Measurements from ENCODE around the gene TMEM17.

The TMEM17 gene

DNA sequence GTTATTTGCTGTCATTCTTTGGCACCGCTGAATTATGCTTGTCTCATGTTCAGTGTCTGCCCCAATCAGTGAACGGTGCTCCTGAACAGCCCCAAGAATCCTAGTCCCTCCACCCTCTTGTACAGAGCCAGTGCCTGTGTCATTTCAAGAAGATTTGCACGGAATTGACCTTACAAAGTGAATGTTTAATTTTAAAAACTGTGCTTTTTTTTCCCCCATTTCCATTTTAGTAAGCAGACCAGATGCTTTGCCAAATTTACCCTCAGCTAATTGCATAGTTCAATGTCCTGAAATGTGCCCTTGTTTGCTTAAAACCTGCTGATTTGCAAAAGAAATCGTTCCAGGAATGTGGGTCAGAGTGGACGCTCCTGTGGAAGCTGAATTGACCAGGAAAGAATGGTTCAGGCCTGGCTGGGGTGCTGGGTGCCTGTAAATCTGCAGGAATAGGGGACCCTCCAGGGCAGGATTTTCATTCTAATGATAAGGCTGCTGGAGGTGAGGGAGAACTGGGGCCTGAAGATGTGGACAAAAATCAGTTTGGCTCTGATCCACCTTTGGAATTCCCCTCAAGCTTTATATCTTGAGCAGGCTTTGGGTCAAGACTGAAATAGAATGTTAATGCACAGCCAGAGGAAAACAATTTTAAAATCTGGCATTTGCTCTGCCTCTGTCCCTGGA, 20.1 kb downstream of the TMEM17 start:
- DNase-seq (ENCODE audit: low read depth): no peak
- TF ChIP-seq, protein P1, sequence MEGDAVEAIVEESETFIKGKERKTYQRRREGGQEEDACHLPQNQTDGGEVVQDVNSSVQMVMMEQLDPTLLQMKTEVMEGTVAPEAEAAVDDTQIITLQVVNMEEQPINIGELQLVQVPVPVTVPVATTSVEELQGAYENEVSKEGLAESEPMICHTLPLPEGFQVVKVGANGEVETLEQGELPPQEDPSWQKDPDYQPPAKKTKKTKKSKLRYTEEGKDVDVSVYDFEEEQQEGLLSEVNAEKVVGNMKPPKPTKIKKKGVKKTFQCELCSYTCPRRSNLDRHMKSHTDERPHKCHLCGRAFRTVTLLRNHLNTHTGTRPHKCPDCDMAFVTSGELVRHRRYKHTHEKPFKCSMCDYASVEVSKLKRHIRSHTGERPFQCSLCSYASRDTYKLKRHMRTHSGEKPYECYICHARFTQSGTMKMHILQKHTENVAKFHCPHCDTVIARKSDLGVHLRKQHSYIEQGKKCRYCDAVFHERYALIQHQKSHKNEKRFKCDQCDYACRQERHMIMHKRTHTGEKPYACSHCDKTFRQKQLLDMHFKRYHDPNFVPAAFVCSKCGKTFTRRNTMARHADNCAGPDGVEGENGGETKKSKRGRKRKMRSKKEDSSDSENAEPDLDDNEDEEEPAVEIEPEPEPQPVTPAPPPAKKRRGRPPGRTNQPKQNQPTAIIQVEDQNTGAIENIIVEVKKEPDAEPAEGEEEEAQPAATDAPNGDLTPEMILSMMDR (IDR thresholded peaks at IDR 0.05; ENCODE audit: insufficient read depth, low read depth, low read length, missing control alignments): no peak

DNA sequence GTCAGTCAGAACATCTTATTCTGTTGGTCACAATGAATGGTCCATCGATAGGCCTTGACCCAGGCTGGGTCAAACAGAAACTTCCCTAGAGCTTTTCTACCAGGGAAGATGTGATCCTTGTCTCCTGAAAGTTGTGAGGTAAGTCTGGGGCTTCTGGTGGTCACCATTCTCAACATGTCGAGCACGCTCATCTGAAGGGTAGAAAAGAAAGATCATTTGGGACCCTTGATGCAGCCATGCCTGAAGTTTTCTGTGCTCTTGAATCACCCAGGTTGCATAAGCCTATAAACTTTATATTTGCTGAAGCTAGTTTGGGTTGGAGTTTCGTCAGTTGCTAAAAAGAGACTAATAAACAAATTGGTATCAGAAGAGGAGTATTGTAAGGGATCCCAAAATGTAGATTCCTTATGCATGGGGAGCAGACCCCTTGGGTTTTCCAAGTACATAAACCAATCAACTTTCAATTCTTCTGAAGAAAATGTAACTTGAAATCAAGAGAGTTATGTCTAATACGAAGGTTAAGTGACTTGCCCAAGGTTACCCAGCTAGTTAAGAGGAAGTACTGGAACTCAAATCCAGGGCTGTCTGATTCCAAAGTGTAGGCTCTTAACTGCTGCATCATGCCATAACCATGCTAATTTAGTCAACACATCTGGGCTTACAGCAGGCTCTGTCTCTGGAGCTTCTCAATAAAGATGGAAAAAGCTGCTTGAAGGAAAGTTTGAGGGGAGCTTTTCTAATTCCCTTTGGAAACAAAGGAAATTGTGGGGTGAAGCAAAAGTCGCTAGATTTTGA, 23.2 kb downstream of the TMEM17 start:
- TF ChIP-seq, protein P1 (IDR thresholded peaks at IDR 0.05; ENCODE audit: insufficient read depth, low read depth, low read length, missing control alignments): no peak
- no peak for DNase-seq (ENCODE audit: low read depth)
- H3K4me3 ChIP-seq (ENCODE audit: low read depth, low read length): no peak overlapping the region

More for the DNA sequence above, 20.1 kb downstream of the TMEM17 start:
- H3K4me3 ChIP-seq (ENCODE audit: low read depth, low read length): no peak overlapping the region

DNA sequence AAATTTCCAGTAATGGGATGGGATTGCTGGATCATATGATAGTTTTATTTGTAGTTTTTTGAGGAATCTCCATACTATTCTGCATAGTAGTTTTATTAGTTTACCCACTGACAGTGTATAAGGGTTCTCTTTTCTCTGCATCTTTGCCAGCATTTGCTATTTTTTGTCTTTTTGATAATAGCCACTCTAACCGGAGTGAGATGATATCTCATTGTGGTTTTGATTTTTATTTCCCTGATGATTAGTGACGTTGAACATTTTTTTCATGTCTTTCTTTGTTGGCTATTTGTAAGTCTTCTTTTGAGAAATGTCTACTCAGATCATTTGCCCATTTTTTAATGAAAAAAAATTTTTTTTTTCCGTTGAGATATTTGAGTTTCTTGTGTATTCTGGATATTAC, 26.1 kb downstream of the TMEM17 start:
- TF ChIP-seq, protein P1 (IDR thresholded peaks at IDR 0.05; ENCODE audit: insufficient read depth, low read depth, low read length, missing control alignments): no peak
- no peak for DNase-seq (ENCODE audit: low read depth)
- H3K4me3 ChIP-seq (ENCODE audit: low read depth, low read length): no peak overlapping the region

DNA sequence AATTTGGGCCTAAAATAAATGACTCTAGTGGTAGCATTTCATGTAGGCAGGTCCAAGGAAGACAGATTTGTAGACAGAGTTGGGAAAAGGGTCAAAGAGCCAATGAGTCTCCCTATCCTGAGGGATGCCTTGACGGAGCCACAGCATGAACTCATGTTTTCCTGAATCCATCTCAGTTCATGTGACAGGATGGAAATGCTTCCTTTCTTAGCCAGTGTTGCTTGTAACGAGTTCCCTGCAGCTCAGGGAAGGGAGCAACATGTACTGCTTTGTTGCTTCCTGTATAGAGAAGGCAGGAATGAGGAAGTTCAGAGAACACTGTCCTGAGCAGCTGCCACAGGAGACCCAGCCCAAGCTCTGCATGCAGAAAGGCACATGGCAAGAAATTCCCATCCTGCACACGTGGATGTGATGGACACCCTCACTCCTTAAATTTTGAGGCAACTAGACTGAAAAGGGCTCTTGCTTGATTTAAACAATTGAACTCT, 27.9 kb downstream of the TMEM17 start:
- H3K4me3 ChIP-seq (ENCODE audit: low read depth, low read length): no peak overlapping the region
- no peak for DNase-seq (ENCODE audit: low read depth)
- TF ChIP-seq, protein P1 (IDR thresholded peaks at IDR 0.05; ENCODE audit: insufficient read depth, low read depth, low read length, missing control alignments): no peak

DNA sequence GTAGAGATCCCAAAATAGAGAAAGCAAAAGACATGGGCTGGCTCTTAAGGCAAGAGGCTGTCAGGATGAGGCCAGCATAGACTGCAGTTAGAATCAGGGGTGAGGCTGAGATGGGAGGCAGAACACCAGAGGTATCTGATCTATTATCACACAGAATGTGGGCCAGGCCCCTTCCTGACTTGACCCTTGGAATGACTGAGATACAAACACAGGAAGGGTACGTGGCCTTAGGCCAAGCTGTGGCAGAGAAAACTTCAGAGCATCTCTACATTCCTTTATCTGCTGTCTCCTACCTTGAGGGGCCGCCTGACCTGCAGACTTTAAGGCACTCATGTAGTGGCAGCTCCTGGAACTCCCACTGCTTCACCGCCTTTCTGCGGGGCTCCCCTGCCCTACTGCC, 28.4 kb downstream of the TMEM17 start:
- no peak for DNase-seq (ENCODE audit: low read depth)
- TF ChIP-seq, protein P1 (IDR thresholded peaks at IDR 0.05; ENCODE audit: insufficient read depth, low read depth, low read length, missing control alignments): no peak
- H3K4me3 ChIP-seq (ENCODE audit: low read depth, low read length): no peak overlapping the region

DNA sequence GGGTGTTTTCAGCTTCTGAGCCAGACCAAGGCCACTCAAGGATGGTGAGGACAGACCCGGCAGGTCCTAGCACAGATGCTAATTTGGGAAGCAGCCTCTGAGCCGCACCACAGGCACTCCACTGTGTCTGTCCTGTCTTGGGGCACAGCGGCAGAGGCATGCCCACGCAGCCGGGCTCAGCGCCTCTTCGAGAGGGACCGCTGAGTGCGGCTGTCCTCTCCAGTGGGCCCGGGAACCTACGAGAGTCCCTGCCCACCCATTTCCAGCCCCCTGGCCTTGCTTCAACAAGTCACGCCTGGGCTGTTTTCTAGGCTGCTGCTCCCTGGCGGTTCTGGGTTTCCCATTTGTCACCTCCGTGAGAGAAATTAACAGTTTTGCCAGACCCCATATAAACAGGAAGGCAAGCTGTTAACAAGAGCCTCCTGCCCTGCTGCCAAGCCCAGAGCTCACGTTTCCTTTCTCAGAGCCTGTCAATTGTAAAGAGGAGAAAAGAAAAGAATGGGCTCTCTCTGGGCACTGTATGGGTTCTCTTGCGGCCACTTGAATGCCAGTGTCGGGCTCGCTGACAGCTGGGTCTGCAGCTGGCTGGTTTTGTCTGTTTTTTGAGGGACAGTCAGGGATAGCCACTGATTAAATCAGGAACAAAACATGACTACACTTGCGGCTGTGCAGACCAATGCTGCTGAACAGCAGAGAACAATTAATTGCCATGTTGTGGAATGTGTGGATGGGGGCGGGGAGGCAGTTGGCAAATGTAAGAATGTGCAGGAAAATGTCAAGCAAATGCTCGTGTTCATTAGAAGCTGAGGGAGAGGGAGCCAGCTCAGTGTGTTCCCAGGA, 30.6 kb downstream of the TMEM17 start:
- H3K4me3 ChIP-seq (ENCODE audit: low read depth, low read length): no peak overlapping the region
- DNase-seq (ENCODE audit: low read depth): no peak
- TF ChIP-seq, protein P1 (IDR thresholded peaks at IDR 0.05; ENCODE audit: insufficient read depth, low read depth, low read length, missing control alignments): no peak

Data from GM12865 (cell line).